Tibial nerve (tissue), 3 donors: ENCODE results near the gene RTKN.

Experiments
- POLR2A ChIP-seq, 2 donors: fragments of 450-650 bp; IDR thresholded peaks; one replicate each; pipeline ENCODE4 v1.6.1; 2017; ENCODE audit warnings: antibody characterized with exemption in 2 of 2, mild to moderate bottlenecking in 2 of 2, moderate library complexity in 2 of 2
- TF ChIP-seq, protein P1 (sequence below), 5 experiments: fragments of 200-600 bp in 3 of 5; fragments of 450-650 bp in 2 of 5; sonication (generic) in 3 of 5; IDR thresholded peaks; one replicate each; pipeline ENCODE4 v1.5.1; 2016 to 2019; ENCODE audit warnings: antibody characterized with exemption in 5 of 5, mild to moderate bottlenecking in 3 of 5, moderate library complexity in 2 of 5

DNA sequence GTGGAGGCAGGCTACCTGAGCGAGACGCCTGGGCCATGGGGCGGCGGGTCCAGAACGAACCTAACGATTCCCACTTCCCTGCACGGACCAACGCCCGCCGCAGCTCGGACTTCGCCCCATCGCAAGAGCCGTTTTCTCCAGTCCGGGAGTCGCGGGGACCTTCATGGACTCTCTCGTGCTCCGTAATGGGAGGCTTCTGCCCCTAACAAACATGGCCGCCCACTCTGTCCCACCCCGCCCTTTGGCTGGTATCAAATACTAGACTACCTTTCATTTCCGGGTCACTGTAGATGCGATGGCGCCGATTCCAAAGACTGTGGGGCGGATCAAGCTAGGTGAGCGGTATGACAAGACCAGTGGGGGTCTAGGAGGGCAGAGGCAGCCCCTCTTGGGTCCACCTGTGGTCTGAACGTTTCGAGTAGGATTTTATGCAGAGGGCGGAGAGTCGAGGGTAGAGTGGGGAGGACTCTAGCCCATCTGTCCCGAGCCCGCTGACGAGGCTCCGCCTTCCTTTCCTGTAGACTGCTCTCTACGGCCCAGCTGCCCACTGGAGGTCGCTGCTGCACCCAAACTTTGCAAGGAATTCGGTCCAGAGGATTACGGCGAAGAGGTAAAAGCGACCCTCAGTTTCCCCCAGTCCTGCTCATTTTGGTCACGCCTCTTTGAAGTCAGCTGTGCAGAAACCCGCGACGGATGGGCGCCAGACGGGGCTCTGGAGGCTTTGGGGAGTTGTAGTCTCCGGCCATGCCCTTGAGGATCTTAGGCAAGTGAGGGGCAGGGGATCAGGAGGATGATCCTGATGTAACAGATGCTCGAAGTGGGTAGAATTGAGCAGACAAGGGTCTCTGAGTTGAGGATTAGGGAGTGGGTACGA is 41.3 kb upstream of the RTKN start, which contains the start of the genes CCDC142 and TTC31:
- TF ChIP-seq, protein P1, sequence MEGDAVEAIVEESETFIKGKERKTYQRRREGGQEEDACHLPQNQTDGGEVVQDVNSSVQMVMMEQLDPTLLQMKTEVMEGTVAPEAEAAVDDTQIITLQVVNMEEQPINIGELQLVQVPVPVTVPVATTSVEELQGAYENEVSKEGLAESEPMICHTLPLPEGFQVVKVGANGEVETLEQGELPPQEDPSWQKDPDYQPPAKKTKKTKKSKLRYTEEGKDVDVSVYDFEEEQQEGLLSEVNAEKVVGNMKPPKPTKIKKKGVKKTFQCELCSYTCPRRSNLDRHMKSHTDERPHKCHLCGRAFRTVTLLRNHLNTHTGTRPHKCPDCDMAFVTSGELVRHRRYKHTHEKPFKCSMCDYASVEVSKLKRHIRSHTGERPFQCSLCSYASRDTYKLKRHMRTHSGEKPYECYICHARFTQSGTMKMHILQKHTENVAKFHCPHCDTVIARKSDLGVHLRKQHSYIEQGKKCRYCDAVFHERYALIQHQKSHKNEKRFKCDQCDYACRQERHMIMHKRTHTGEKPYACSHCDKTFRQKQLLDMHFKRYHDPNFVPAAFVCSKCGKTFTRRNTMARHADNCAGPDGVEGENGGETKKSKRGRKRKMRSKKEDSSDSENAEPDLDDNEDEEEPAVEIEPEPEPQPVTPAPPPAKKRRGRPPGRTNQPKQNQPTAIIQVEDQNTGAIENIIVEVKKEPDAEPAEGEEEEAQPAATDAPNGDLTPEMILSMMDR (IDR thresholded peaks at IDR 0.05), result peak; percentile 79 to 95 (median 91)
- TF ChIP-seq POLR2A (IDR thresholded peaks at IDR 0.05), result peak in 1 of 2 donors; percentile 35
